Skeletal muscle tissue (tissue), 4 donors: ENCODE data around the gene CCP110. TPM values are rescaled to one million over a fixed set of nuclear protein-coding genes. Genes with fewer than 3 reads are reported as not detected.
"Not testable (repeated sequence)": the region's sequence is repeated elsewhere in the genome, so short reads cannot be mapped to it uniquely, and the experiment has no call there.

Experiments used
- H3K27ac ChIP-seq: one replicate; pipeline ENCODE4 v1.7.0; 2013; ENCODE audit warnings: mild to moderate bottlenecking, low read depth, low read length, inconsistent platforms
- H3K27me3 ChIP-seq, 3 donors: one replicate each; pipeline ENCODE4 v1.7.0; 2013; ENCODE audit warnings: low read length in 3 of 3; ENCODE audit not compliant: control insufficient read depth in 3 of 3, insufficient read depth in 3 of 3
- H3K36me3 ChIP-seq, 3 donors: one replicate each; pipeline ENCODE4 v1.7.0; 2013; ENCODE audit warnings: low read length in 3 of 3; ENCODE audit not compliant: control insufficient read depth in 3 of 3, insufficient read depth in 3 of 3
- H3K4me1 ChIP-seq, 3 donors: one replicate each; pipeline ENCODE4 v1.7.0; 2013; ENCODE audit warnings: low read length in 3 of 3, mild to moderate bottlenecking in 3 of 3; ENCODE audit not compliant: control insufficient read depth in 3 of 3, insufficient read depth in 3 of 3
- H3K4me3 ChIP-seq, 3 donors: one replicate each; pipeline ENCODE4 v1.7.0; 2013; ENCODE audit warnings: low read length in 3 of 3
- H3K9ac ChIP-seq, 3 donors: one replicate each; pipeline ENCODE4 v1.7.0; 2013; ENCODE audit warnings: low read length in 3 of 3, mild to moderate bottlenecking in 3 of 3, moderate library complexity in 2 of 3, low read depth in 1 of 3
- H3K9me3 ChIP-seq, 3 donors: one replicate each; pipeline ENCODE4 v1.7.0; 2013; ENCODE audit warnings: low read length in 3 of 3; ENCODE audit not compliant: control insufficient read depth in 3 of 3
- total RNA-seq: library from RNA; depleted of rRNA; stranded (reverse); fragments of >200 nt; gene quantifications from one replicate; pipeline ENCODE4 v1.2.3, GENCODE V29; 2014
- donor health status: Osteomylitis.

CCP110 gene
- total RNA-seq, 1 donor from 2014 or later: 11.5 TPM

GRCh38 chr16:19543278-19543996 lies 19.7 kb downstream of the CCP110 start:
- not testable (repeated sequence) for H3K27me3 ChIP-seq, H3K4me1 ChIP-seq, H3K27ac ChIP-seq, H3K9me3 ChIP-seq, H3K4me3 ChIP-seq, H3K9ac ChIP-seq
- H3K36me3 ChIP-seq: peaks cover 2 to 22% (median 19%) of the 10 kb centered on the region in 3 donors

- Histone ChIP-seq H3K9me3 (no peaks in the 10 kb centered on the region), H3K27ac (no peak overlapping the region), H3K36me3 (peaks cover 2 to 22% (median 13%) of the 10 kb centered on the region in 3 donors), H3K27me3 (no peaks in the 10 kb centered on the region), H3K9ac (no peak overlapping the region), H3K4me3 (no peak overlapping the region), H3K4me1 (no peaks in the 10 kb centered on the region)
Observed at GRCh38 chr16:19548144-19548543, 24.4 kb downstream of the CCP110 start.

GRCh38 chr16:19549673-19550072 lies 25.9 kb downstream of the CCP110 start:
- no peaks in the 10 kb centered on the region for H3K9me3 ChIP-seq
- peaks cover 2 to 13% (median 12%) of the 10 kb centered on the region in 3 donors for H3K36me3 ChIP-seq
- H3K4me1 ChIP-seq: peaks cover 0 to 4% (median 0%) of the 10 kb centered on the region in 3 donors
- H3K27ac ChIP-seq: no peak overlapping the region
- no peak overlapping the region for H3K4me3 ChIP-seq
- H3K9ac ChIP-seq: no peak overlapping the region
- no peaks in the 10 kb centered on the region for H3K27me3 ChIP-seq

- H3K4me3 ChIP-seq: peak within 1 kb of the TSS; percentile 93 to 99 (median 97)
- peaks cover 7 to 11% (median 9%) of the 10 kb centered on the region in 3 donors for H3K4me1 ChIP-seq
- H3K9ac ChIP-seq: peak within 1 kb of the TSS; percentile 88 to 99 (median 98)
- no peaks in the 10 kb centered on the region for H3K27me3 ChIP-seq
- H3K27ac ChIP-seq: peak within 1 kb of the TSS; percentile 95
- H3K36me3 ChIP-seq: peaks cover 0 to 5% (median 3%) of the 10 kb centered on the region in 3 donors
- no peaks in the 10 kb centered on the region for H3K9me3 ChIP-seq
Observed at GRCh38 chr16:19555186-19555937, 31.6 kb downstream of the CCP110 start, which contains the start of gene VPS35L. TSS of gene VPS35L (plus strand) at chr16:19555703. CDS start at chr16:19555730, 27 bp downstream.

GRCh38 chr16:19555938-19556771 lies 32.4 kb downstream of the CCP110 start:
- H3K36me3 ChIP-seq: peaks cover 0 to 5% (median 3%) of the 10 kb centered on the region in 3 donors
- H3K27ac ChIP-seq: peak overlapping the region; percentile 95
- H3K4me3 ChIP-seq: peak overlapping the region; percentile 93 to 99 (median 97)
- H3K27me3 ChIP-seq: no peaks in the 10 kb centered on the region
- peaks cover 7 to 11% (median 9%) of the 10 kb centered on the region in 3 donors for H3K4me1 ChIP-seq
- peak overlapping the region; percentile 88 to 99 (median 94) for H3K9ac ChIP-seq
- no peaks in the 10 kb centered on the region for H3K9me3 ChIP-seq

- H3K36me3 ChIP-seq: peaks cover 0 to 3% (median 3%) of the 10 kb centered on the region in 3 donors
- no peaks in the 10 kb centered on the region for H3K27me3 ChIP-seq
- H3K9ac ChIP-seq: no peak overlapping the region
- no peaks in the 10 kb centered on the region for H3K9me3 ChIP-seq
- H3K4me1 ChIP-seq: peaks cover 7 to 9% (median 8%) of the 10 kb centered on the region in 3 donors
- no peak overlapping the region for H3K4me3 ChIP-seq
- no peak overlapping the region for H3K27ac ChIP-seq
Observed at GRCh38 chr16:19559242-19559910, 35.6 kb downstream of the CCP110 start.

GRCh38 chr16:19560078-19560477 lies 36.3 kb downstream of the CCP110 start:
- Histone ChIP-seq H3K9me3 (no peaks in the 10 kb centered on the region), H3K4me1 (peaks cover 6 to 7% (median 7%) of the 10 kb centered on the region in 3 donors), H3K9ac (no peak overlapping the region), H3K4me3 (no peak overlapping the region), H3K27ac (no peak overlapping the region), H3K36me3 (peaks cover 1 to 6% (median 5%) of the 10 kb centered on the region in 3 donors), H3K27me3 (no peaks in the 10 kb centered on the region)

GRCh38 chr16:19563377-19563776 lies 39.6 kb downstream of the CCP110 start:
- Histone ChIP-seq H3K9me3 (no peaks in the 10 kb centered on the region), H3K36me3 (peaks cover 9 to 28% (median 26%) of the 10 kb centered on the region in 3 donors), H3K4me3 (no peak overlapping the region), H3K9ac (no peak overlapping the region), H3K4me1 (no peaks in the 10 kb centered on the region), H3K27ac (no peak overlapping the region), H3K27me3 (no peaks in the 10 kb centered on the region)

- peaks cover 13 to 45% (median 44%) of the 10 kb centered on the region in 3 donors for H3K36me3 ChIP-seq
- H3K27ac ChIP-seq: no peak overlapping the region
- H3K4me1 ChIP-seq: no peaks in the 10 kb centered on the region
- no peak overlapping the region for H3K4me3 ChIP-seq
- H3K9me3 ChIP-seq: no peaks in the 10 kb centered on the region
- no peak overlapping the region for H3K9ac ChIP-seq
- H3K27me3 ChIP-seq: no peaks in the 10 kb centered on the region
Observed at GRCh38 chr16:19566362-19566761, 42.6 kb downstream of the CCP110 start.
